Measurements from ENCODE around the gene OR9Q1.
"Not testable (repeated sequence)": the region's sequence is repeated elsewhere in the genome, so short reads cannot be mapped to it uniquely, and the experiment has no call there.

OR9Q1 gene

GRCh38 chr11:58023435-58023931 lies at the start of gene OR9Q1:
Gene OR9Q1 (plus strand): TSS chr11:58023881. CDS start chr11:58179445, 155,564 bp downstream.
- no peak for DNase-seq (ENCODE audit: low read depth in 3 of 3, low spot score in 1 of 3)

- no peak for DNase-seq (ENCODE audit: low read depth in 3 of 3, low spot score in 1 of 3)
Observed at GRCh38 chr11:57974132-57974531, 49.5 kb upstream of the OR9Q1 start.

- DNase-seq (ENCODE audit: low read depth in 3 of 3, low spot score in 1 of 3): no peak
Observed at GRCh38 chr11:57974848-57975601, 48.7 kb upstream of the OR9Q1 start.

GRCh38 chr11:57977709-57978108 lies 46.0 kb upstream of the OR9Q1 start:
- no peak for DNase-seq (ENCODE audit: low read depth in 3 of 3, low spot score in 1 of 3)

- DNase-seq (ENCODE audit: low read depth in 3 of 3, low spot score in 1 of 3): no peak
Observed at GRCh38 chr11:57978686-57979531, 44.8 kb upstream of the OR9Q1 start.

GRCh38 chr11:57979532-57980079 lies 44.1 kb upstream of the OR9Q1 start:
- no peak for DNase-seq (ENCODE audit: low read depth in 3 of 3, low spot score in 1 of 3)

GRCh38 chr11:57980201-57980600 lies 43.5 kb upstream of the OR9Q1 start:
- DNase-seq (ENCODE audit: low read depth in 3 of 3, low spot score in 1 of 3): no peak

- no peak for DNase-seq (ENCODE audit: low read depth in 3 of 3, low spot score in 1 of 3)
Observed at GRCh38 chr11:57981536-57981935, 42.1 kb upstream of the OR9Q1 start.

GRCh38 chr11:57982776-57983175 lies 40.9 kb upstream of the OR9Q1 start:
- DNase-seq (ENCODE audit: low read depth in 3 of 3, low spot score in 1 of 3): no peak

GRCh38 chr11:57983191-57983590 lies 40.5 kb upstream of the OR9Q1 start:
- no peak for DNase-seq (ENCODE audit: low read depth in 3 of 3, low spot score in 1 of 3)

GRCh38 chr11:57999523-57999922 lies 24.2 kb upstream of the OR9Q1 start:
- not testable (repeated sequence) for DNase-seq (ENCODE audit: low read depth in 3 of 3, low spot score in 1 of 3)

GRCh38 chr11:58000021-58000420 lies 23.7 kb upstream of the OR9Q1 start:
- not testable (repeated sequence) for DNase-seq (ENCODE audit: low read depth in 3 of 3, low spot score in 1 of 3)

- DNase-seq (ENCODE audit: low read depth in 3 of 3, low spot score in 1 of 3): no peak
Observed at GRCh38 chr11:58000699-58001098, 23.0 kb upstream of the OR9Q1 start.

GRCh38 chr11:58003036-58003435 lies 20.6 kb upstream of the OR9Q1 start:
- DNase-seq (ENCODE audit: low read depth in 3 of 3, low spot score in 1 of 3): no peak

- no peak for DNase-seq (ENCODE audit: low read depth in 3 of 3, low spot score in 1 of 3)
Observed at GRCh38 chr11:58003591-58003990, 20.1 kb upstream of the OR9Q1 start.

- DNase-seq (ENCODE audit: low read depth in 3 of 3, low spot score in 1 of 3): no peak
Observed at GRCh38 chr11:58004664-58005063, 19.0 kb upstream of the OR9Q1 start.

- no peak for DNase-seq (ENCODE audit: low read depth in 3 of 3, low spot score in 1 of 3)
Observed at GRCh38 chr11:58006940-58007339, 16.7 kb upstream of the OR9Q1 start.

- DNase-seq (ENCODE audit: low read depth in 3 of 3, low spot score in 1 of 3): no peak
Observed at GRCh38 chr11:58011771-58012170, 11.9 kb upstream of the OR9Q1 start.

GRCh38 chr11:58024601-58025091 lies 965 bp downstream of the OR9Q1 start:
- no peak for DNase-seq (ENCODE audit: low read depth in 3 of 3, low spot score in 1 of 3)

GRCh38 chr11:58027341-58027740 lies 3.7 kb downstream of the OR9Q1 start:
- DNase-seq (ENCODE audit: low read depth in 3 of 3, low spot score in 1 of 3): no peak

- no peak for DNase-seq (ENCODE audit: low read depth in 3 of 3, low spot score in 1 of 3)
Observed at GRCh38 chr11:58028687-58029411, 5.2 kb downstream of the OR9Q1 start.

All from stimulated activated CD4-positive, alpha-beta T cell treated with anti-CD3 and anti-CD28 coated beads, TNF-alpha, amount 100 ng/mL, for 1 hour (primary cell).